ENCODE results near the gene OSBPL9. TPM values are rescaled to one million over a fixed set of nuclear protein-coding genes. Genes with fewer than 3 reads are reported as not detected.
"Not testable (repeated sequence)": the region's sequence is repeated elsewhere in the genome, so short reads cannot be mapped to it uniquely, and the experiment has no call there.

OSBPL9 gene
- total and polyA plus RNA-seq, 8 donors = 63.1 to 139 (median 114) TPM

GRCh38 chr1:51644020-51644419 is 27.1 kb downstream of the OSBPL9 start:
- peaks cover 9 to 27% of the 10 kb centered on the region in 2 donors for H3K4me1 ChIP-seq
- no peak for TF ChIP-seq CTCF (IDR thresholded peaks at IDR 0.05)
- no peaks in the 10 kb centered on the region for H3K36me3 ChIP-seq
- no peak for DNase-seq
- H3K4me3 ChIP-seq = no peak overlapping the region
- no peaks in the 10 kb centered on the region for H3K27me3 ChIP-seq
- no peak for ATAC-seq
- no peaks in the 10 kb centered on the region for H3K9me3 ChIP-seq
- H3K27ac ChIP-seq = peak overlapping the region in 1 of 2 donors; percentile 77
- intact Hi-C loops (cut with DNase I) = no loop called here

GRCh38 chr1:51644533-51645197 is 27.8 kb downstream of the OSBPL9 start:
- DNase-seq = no peak

GRCh38 chr1:51646592-51646991 is 29.7 kb downstream of the OSBPL9 start:
- intact Hi-C loops (cut with DNase I); ATAC-seq; H3K4me3 ChIP-seq; H3K36me3 ChIP-seq; H3K27ac ChIP-seq; H3K27me3 ChIP-seq; H3K9me3 ChIP-seq; DNase-seq: not testable (repeated sequence)
- peaks cover 9 to 34% of the 10 kb centered on the region in 2 donors for H3K4me1 ChIP-seq

More at GRCh38 chr1:51644533-51645197, 27.8 kb downstream of the OSBPL9 start:
- no peaks in the 10 kb centered on the region for H3K9me3 ChIP-seq
- H3K4me3 ChIP-seq = no peak overlapping the region
- TF ChIP-seq CTCF (IDR thresholded peaks at IDR 0.05) = no peak
- no peaks in the 10 kb centered on the region for H3K36me3 ChIP-seq
- peak overlapping the region in 1 of 2 donors; percentile 77 for H3K27ac ChIP-seq
- H3K27me3 ChIP-seq = no peaks in the 10 kb centered on the region
- ATAC-seq = peak; percentile 57
- peaks cover 9 to 28% of the 10 kb centered on the region in 2 donors for H3K4me1 ChIP-seq
- intact Hi-C loops (cut with DNase I) = no loop called here

- H3K27me3 ChIP-seq = no peaks in the 10 kb centered on the region
- peak overlapping the region; percentile 21 to 31 for H3K27ac ChIP-seq
- H3K4me1 ChIP-seq = peaks cover 3 to 34% of the 10 kb centered on the region in 2 donors
- intact Hi-C loops (cut with DNase I) = no loop called here
- DNase-seq = peak in 2 of 4 donors; percentile 57 to 76
- no peak overlapping the region for H3K4me3 ChIP-seq
- ATAC-seq = peak; percentile 75
- TF ChIP-seq CTCF (IDR thresholded peaks at IDR 0.05) = no peak
- no peaks in the 10 kb centered on the region for H3K36me3 ChIP-seq
- no peaks in the 10 kb centered on the region for H3K9me3 ChIP-seq
Observed at GRCh38 chr1:51648180-51649109, 31.6 kb downstream of the OSBPL9 start.

- H3K4me3 ChIP-seq = no peak overlapping the region
- H3K27ac ChIP-seq = no peak overlapping the region
- TF ChIP-seq CTCF (IDR thresholded peaks at IDR 0.05) = no peak
- no peak for ATAC-seq
- no peaks in the 10 kb centered on the region for H3K27me3 ChIP-seq
- intact Hi-C loops (cut with DNase I) = no loop called here
- peaks cover 3 to 31% of the 10 kb centered on the region in 2 donors for H3K4me1 ChIP-seq
- DNase-seq = no peak
- H3K36me3 ChIP-seq = no peaks in the 10 kb centered on the region
- H3K9me3 ChIP-seq = no peaks in the 10 kb centered on the region
Observed at GRCh38 chr1:51649593-51650091, 32.8 kb downstream of the OSBPL9 start.
